Thyroid gland (tissue), 4 donors: ENCODE measurements around the gene EML5.

ENCODE experiments used
- CTCF ChIP-seq, 6 experiments: fragments of 200-600 bp in 3 of 6; fragments of 450-650 bp in 3 of 6; sonication (generic) in 3 of 6; IDR thresholded peaks; one replicate each; pipeline ENCODE4 v1.5.1; 2016 to 2019; ENCODE audit warnings: antibody characterized with exemption in 6 of 6, mild to moderate bottlenecking in 2 of 6, inconsistent platforms in 1 of 6, moderate library complexity in 1 of 6
- POLR2A ChIP-seq, 2 donors: fragments of 450-650 bp; IDR thresholded peaks; one replicate each; pipeline ENCODE4 v1.6.1; 2017; ENCODE audit warnings: antibody characterized with exemption in 2 of 2, mild to moderate bottlenecking in 2 of 2, moderate library complexity in 1 of 2

GRCh38 chr14:88695870-88696269, 96.9 kb downstream of the EML5 start:
- TF ChIP-seq CTCF (IDR thresholded peaks at IDR 0.05) (no peak), POLR2A (IDR thresholded peaks at IDR 0.05) (no peak)
